Lower leg skin (tissue), 3 donors: ENCODE measurements around the gene WDR19.
"Not testable (repeated sequence)": the region's sequence is repeated elsewhere in the genome, so short reads cannot be mapped to it uniquely, and the experiment has no call there.

Experiments used
- POLR2A ChIP-seq, 2 donors: fragments of 450-650 bp; IDR thresholded peaks; one replicate each; pipeline ENCODE4 v1.6.1; 2016 to 2017; ENCODE audit warnings: antibody characterized with exemption in 2 of 2, mild to moderate bottlenecking in 1 of 2, moderate library complexity in 1 of 2
- TF ChIP-seq, protein P1 (sequence below), 3 donors: fragments of 450-650 bp; IDR thresholded peaks; one replicate each; pipeline ENCODE4 v1.5.1; 2016; ENCODE audit warnings: antibody characterized with exemption in 3 of 3, mild to moderate bottlenecking in 3 of 3, moderate library complexity in 2 of 3

DNA sequence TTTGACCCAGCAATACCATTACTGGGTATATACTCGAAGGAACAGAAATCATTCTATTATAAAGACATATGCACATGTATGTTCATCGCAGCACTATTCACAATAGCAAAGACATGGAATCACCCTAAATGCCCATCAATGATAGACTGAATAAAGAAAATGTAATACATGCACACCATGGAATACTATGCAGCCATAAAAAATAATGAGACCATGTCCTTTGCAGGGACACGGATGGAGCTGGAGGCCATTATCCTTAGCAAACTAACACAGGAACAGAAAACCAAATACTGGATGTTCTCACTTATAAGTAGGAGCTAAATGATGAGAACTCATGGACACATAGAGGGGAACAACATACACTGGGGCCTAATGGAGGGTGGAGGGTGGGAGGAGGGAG, 44.1 kb upstream of the WDR19 start:
- TF ChIP-seq POLR2A (IDR thresholded peaks at IDR 0.05) = not testable (repeated sequence)
- TF ChIP-seq, protein P1, sequence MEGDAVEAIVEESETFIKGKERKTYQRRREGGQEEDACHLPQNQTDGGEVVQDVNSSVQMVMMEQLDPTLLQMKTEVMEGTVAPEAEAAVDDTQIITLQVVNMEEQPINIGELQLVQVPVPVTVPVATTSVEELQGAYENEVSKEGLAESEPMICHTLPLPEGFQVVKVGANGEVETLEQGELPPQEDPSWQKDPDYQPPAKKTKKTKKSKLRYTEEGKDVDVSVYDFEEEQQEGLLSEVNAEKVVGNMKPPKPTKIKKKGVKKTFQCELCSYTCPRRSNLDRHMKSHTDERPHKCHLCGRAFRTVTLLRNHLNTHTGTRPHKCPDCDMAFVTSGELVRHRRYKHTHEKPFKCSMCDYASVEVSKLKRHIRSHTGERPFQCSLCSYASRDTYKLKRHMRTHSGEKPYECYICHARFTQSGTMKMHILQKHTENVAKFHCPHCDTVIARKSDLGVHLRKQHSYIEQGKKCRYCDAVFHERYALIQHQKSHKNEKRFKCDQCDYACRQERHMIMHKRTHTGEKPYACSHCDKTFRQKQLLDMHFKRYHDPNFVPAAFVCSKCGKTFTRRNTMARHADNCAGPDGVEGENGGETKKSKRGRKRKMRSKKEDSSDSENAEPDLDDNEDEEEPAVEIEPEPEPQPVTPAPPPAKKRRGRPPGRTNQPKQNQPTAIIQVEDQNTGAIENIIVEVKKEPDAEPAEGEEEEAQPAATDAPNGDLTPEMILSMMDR (IDR thresholded peaks at IDR 0.05) = not testable (repeated sequence)
